ENCODE results near the gene ARID5B.

ARID5B gene

DNA sequence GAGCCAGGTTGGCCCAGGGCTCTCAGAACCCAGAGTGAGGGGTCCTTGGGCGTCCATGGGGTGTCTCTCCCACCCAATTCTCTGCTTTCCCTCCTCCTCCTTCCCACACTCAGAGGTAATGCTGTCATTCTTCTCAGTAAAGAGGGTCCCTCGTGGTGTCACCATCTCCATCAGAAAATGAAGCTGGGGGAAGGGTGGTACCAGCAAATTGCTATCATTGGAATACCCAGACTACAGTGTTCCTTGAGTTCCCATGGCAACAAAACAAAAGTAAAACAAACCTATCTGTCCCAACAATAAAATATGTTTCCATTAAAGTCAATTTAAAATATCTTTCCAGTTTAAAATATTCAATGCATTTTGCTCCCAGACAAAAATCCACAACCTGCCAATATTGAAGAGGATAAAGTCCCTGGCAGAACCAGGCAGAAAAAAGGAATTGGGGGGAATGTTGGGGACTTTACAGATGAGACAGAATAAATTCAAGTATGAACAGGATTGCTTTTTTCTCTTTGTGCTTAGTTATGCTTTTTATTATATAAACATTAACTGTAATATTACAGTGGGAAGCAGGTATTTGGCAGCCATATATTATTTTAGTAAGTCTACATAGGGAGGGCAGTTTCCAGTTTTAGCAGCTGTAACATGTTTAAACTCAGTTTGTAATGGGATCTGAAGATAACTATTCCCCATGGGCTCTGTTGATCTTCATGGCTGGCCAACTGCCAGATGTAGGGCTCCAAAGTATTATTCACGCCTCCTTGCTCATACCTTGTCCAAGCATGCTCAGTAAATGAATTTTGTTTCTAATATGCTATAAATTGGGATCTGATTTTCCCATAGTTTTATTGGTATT, 182.1 kb downstream of the ARID5B start:
- DNase-seq, result no peak

DNA sequence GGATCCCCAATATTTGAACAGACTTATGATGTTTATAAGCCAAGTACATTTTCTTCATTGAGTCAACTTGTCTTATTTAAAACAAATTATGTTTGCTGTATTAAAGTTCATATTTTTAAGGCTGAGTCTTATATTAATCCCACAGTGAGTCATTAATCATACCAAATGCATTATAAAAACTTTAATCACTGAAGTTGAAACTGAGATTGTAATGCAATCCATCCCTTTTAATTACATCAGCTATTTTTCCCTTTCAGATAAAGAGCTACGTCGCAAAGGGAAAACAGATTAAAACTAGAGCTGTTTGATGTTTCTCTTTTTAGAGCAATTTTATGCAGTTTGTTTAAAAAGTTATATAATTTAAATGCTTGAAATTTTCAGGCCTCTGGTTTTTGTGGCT, 183.0 kb downstream of the ARID5B start:
- no peak for DNase-seq

DNA sequence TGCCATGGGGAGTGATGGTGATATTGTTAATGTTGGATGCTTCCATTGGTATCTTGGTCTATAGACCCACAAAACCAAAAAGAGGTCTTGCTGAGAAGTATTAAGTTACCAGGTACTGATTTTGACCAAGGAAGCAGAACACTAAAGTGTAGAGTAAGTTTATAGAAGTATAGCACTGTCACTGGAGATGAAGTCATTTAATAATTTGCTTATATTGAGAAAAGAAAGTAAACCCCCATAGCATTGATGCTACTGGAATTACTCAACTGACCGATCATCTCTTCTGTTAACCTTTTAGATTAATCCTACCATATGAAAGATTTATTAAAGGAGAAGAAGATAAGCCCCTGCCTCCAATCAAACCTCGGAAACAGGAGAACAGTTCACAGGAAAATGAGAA, 183.9 kb downstream of the ARID5B start:
- DNase-seq, result no peak

DNA sequence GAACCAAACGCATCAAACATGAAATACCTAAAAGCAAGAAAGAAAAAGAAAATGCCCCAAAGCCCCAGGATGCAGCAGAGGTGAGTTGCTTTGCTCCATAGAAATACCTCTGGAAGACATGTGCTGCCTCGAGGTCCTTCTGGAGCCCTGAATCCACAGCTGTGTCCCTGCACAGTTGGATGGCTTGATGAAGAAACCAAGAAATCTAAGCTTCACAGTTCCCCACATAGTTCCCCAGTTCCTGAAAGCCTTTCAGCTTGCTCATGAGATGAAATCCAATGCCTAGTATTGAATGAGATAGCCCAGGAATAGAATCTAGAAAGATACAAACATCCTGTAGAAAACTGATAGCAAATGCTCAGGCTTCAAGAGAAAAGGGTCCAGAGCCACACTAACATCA, 184.3 kb downstream of the ARID5B start:
- DNase-seq, result no peak

DNA sequence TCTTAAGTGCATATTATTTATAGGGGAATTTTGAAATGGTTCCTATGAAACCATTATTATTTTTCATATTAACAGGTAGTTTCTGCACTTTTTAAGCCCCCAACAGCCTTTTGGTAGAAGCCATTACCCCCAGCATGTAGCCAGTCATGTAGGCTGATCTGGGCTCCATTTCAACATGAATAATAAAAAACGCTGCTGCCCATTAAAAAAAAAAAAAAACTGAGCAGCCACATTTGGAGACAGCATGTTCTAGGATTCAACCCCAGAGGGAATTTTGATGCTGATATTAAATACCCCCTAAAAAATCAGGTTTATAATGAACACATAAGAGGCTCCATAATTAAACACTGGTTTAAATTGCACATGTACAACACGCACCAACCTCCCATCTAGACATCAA, 185.8 kb downstream of the ARID5B start:
- no peak for DNase-seq

DNA sequence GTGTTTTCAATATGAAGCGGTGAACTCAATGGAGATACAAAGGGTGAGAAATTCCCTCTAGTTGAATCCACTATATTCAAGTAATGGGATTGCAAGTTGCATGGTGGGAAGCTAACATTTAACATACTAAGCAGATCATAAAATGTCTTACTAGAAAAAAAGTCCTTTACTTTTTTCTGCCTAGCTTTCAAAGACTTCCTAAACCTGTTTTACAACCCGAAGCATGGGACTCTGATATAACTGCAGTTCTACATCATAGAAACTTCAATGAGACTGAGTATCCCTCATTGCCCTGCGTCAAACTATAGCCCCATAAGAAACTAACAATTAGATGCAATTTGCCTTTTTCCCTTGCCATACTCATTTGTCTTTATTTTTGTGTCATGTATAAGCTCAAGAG, 187.3 kb downstream of the ARID5B start:
- DNase-seq, result no peak

DNA sequence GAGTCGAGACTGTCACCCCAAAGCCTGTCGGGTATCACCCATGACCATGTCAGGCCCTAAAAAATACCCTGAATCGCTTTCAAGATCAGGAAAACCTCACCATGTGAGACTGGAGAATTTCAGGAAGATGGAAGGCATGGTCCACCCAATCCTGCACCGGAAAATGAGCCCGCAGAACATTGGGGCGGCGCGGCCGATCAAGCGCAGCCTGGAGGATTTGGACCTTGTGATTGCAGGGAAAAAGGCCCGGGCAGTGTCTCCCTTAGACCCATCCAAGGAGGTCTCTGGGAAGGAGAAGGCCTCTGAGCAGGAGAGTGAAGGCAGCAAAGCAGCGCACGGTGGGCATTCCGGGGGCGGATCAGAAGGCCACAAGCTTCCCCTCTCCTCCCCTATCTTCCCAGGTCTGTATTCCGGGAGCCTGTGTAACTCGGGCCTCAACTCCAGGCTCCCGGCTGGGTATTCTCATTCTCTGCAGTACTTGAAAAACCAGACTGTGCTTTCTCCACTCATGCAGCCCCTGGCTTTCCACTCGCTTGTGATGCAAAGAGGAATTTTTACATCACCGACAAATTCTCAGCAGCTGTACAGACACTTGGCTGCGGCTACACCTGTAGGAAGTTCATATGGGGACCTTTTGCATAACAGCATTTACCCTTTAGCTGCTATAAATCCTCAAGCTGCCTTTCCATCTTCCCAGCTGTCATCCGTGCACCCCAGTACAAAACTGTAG, 191.0 kb downstream of the ARID5B start:
- DNase-seq, result no peak

DNA sequence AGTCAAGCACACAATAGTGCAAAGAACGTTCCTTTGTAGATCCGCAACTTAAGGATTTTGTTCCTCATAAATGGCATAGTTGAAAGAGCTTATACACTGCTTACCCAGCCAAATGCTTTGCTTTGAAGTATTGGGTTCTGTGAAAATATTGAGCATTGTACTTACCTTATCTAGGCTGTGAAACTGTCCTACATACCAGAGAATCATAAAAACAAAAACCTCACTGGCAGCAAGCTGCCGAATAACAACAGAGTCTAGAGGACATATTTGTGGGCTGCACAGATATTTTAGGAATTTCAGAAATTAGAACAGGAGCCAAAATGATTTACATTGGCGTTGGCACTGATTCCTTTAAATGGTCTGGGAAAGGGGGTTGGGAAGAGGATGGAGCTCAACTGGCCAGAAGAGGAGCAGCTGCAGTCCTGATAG, 192.4 kb downstream of the ARID5B start:
- DNase-seq, result no peak

DNA sequence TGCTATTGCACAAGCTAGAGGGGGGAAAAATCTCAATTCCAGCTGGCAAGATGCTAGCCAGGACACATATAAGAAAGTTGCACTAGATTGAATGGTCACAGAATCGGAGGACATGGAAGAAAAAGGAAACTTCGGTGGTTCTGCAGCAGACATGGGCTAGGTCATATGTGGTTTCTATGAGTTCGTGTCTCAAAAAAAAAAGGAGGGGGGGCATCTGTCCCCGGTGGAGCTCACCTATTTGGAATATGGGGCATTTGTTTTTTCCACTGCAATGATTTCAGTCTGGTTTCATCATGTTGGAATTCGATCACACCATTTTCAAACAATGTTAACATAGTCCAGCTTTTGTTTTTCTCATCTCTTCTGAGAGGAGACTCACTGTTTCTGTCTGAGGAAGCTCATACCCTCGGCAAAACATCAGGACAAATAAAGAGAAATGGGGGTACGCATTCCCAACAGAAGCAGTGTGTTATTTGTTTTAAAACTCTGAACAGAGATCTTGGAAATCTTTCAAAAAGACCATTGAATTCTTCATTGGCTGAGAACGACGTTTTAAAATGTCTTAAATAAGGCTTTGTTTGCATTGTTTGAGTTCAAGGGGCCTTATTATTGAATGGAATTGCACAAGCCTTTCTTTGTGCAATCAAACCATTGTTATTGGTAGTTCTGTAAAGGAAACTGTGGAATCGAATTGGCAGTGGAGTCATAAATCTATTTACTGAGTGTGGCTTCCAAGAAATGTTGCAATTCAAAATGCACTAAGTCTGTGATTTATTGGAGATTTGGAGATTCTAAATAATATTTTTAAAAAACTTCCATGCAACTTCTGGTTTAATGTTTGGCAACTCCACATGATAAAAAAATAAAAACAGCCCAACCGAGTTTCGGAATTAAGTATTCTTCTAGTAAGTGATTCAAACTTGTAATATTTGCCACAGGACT, 194.0 kb downstream of the ARID5B start:
- DNase-seq, result no peak

DNA sequence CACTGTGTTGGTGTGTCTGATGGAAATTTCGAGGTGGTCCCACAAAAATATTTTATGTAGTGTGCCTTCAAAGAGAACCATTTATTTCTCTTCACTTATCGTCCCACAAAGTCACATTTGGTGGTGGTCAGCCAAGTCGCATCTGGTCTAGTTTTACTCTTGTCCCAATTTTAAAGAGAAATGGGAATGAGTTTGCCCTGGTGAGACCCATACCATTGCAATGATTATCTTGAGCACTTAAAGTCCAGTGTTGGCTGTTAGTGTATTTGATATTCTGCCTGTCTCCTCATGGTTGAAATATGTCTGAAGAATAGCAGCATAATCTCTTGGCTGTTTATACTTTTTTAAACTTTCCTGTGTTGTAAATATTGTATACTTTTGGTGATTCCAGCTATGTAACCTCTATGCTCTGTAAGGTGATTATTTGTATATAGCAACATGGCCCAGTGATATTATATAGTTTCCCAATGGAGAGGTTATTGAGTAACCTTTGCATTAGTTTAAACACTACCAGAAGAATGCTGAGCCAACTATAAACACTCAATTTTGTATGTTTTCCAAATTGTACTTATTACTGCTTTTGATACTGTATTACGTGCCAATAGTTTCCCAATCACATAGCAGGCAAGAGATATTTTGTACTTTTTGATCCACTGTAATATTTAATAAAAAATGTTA, 194.9 kb downstream of the ARID5B start:
- no peak for DNase-seq

DNA sequence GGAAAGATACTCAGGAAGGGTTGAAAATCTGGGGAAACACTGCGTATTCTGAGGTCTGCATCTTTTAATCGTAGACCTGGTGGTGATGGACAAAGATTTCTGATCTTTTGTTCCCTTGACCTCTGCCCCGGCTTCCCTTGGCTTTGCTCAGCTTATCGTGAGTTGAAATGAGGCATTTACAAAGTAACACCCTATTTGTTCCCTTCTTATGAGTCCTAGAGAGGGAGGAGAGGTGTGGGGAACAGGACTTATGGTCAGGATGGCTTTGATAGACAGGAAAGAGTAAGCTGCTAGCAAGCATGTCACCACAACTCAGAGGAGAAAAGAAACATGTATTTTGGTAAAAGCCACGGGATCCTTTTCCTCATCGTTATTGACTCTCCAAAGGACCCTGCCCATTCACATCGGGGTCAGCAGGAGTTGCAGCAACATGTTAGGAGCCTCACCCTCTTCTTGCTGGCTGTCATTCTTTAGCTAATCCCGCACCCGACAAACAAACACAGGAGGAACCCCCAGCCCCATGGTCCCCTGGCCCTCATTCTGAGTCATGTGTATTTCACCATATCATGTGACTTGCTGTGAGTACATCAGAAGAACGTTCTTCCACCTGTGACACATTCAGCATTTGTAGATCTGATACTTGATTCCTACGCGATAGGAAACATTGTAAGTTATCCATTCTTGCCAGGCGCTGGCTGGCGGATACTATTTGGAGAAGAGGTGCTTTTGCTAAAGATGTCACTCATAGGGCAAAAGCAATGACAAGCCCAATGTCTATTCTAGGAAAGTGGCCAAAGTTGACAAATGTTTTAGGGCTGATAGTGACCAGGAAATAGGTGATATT, 197.0 kb downstream of the ARID5B start:
- DNase-seq, result no peak

DNA sequence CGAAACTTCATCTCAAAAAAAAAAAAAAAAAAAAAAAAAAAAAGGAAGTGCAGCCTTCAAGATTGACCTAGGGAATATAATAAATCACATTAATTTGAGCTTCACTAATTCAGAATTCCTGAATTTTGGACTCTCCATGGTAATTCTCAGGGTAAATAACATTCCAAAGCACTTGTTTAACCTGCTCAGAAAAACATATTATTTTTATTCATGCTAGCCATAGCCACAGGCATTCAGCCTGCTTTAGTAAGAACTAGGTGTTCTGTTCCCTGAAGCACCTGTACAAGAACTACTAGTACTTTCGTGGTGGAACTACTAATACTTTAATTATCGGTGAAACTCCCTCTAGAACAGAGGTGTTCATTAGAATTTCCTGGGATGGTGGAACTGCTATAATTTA, 197.8 kb downstream of the ARID5B start:
- no peak for DNase-seq

DNA sequence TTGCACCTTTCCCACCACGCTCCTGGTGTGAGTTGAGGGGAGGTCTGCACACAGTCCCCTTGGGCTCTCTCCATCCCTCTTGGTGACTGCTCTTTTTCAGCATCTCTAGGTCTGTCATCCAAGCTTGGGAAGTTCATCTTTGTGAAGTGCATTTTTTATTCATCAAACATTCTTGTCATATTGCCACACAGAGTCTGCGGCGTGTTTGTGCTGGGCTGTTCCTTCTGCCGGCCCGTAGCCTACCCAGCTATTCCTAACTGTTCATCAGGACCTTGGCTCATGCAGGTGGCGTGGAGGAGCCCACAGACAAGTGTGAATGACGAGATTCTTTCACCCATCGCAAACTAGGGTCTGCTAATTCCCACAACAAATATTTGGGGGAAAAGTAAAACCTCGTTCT, 202.4 kb downstream of the ARID5B start:
- DNase-seq, result no peak

DNA sequence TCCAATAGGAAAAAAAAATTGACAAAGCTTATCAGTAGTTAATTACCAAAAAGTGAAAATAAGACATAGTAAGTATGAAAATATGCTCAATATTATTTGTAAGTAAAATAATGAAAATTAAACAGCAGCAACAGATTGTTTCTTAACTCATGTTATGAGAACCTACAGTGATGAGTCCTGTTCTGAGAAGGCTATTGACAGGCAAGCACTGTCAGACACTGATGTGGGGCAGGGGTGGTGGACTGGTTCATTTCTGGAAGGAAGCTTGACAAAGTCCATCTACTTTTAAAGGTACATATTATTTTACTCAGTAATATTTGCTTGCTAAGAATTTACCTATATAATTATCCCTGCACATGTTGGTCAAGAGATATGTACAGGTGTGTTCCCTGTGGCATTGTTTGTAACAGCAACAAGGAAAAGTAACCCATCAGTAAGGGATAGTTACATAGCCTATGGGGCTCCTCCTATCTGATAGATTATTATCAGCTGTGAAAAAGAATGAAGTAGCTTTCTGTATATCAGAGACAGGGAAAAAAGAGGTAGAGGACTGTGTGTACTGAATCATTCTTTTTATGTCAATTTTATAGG, 205.5 kb downstream of the ARID5B start:
- DNase-seq, result no peak

DNA sequence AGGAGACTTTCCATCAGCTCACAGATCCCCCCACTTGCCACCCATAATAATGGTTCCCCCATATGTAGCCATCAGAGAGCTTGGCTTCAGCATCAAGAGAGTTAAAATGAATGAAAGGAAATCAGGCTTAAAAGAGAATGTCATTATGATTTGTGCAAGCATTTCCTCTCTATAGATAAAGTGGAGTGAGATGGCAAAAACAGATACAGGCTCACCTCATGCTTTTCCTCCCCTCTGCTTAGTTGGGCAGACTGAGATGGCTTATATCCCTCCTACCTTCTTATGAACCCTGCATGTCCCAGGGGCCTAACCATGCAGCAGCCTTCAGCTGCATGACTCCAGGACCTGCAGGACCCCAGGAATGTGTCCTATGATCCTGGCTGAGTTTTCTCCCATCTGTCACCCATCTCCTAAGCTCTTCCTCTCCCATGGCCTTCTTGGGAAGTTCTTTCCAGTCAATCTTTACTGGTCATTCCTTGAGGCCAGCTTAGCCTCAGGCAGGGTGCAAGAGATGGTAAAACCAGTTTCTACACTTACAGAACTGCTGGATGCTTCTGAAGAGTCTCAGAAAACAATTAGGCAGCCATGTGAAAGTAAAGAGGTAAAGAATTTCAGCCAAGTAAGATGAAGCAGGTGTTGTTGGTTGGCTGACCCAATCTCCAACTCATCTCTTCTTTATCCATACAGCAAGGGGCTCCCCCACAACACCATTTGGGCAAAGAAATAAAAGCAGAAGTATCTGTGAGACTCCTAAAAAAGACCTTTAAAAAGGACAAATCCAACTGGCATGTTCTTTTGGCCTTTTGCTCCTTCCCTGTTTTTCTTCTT, 207.5 kb downstream of the ARID5B start:
- DNase-seq, result no peak

DNA sequence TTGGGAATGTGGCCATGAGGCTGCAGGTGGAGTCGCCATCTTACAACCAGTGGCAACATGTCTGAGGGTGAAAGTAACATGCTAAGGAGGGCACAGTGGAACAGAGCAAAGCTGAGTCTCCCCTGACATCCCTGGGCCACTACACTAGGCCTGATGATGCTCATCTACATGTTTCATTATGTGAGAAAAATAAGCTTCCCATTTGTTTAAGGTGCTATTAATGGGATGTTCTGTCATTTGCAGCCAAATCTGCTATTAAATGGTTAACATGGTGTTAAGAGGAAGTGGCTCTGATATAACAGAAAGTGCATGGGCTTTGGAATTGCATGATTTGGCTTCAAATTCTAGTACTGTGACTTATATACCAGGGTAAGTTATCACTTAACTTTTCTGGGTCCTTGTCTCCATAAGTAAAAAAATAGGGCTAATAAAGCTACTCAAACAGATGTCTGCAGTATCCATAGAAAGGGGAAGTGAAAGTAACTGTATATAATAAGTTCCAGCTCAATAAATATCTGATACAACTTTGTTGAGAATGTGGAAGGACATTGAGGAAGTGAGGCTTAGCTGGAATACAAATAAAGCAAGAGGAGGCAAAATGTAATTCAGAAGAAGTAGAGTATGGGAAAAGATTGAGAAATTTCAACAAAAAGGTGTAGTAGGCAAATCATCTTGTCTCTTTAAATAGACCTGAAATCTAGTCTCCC, 208.2 kb downstream of the ARID5B start:
- no peak for DNase-seq

DNA sequence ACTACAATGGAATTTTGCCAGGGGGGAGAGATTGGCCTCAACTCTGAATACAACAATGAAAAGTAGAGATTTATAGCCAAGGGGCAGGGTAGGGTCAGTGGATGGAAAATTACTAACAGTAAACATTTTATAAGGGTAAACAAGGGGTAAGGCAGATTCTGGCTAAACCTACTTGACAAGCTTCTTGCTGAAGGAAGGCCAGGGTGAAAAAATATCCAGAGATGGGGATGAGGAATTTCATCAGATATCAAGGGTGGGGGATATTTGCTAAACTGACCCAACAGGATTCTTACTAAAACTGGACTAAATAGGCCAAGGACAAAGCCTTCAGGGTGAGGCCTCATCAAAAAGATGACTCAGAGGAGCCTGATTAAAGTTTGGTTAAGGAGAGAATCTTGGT, 210.8 kb downstream of the ARID5B start:
- no peak for DNase-seq

DNA sequence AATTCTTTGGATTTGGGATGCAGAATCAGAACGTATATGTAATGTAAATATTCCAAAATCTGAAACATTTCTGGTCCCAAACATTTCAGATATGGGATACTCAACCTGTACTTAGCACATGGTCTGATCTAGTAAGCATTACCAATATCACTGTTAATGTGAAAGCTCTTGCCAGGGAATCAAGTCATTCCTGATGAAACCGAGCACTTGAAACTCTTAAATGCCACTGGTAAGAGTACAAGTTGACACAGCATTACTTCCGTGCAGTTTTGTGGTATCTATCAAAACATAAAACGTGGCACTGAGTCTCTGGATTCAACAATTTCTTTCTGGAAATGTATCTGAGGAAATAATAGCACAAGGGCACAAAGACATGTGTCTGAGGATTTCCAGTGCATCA, 211.5 kb downstream of the ARID5B start:
- no peak for DNase-seq

DNA sequence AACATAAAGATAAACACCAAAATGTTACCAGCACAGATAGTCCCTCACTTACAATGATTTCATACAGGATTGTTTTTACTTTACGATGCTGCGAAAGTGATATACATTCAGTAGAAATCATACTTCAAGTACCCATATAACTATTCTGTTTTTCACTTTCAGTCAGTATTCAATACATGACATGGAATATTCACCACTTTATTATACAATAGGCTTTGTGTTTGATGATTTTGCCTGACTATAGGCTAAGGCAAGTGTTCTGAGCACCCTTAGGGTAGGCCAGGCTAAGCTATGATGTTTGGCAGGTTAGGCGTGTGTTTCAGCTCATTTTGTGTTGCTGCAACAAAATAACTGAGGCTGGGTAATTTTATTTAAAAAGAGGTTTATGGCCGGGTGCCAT, 212.2 kb downstream of the ARID5B start:
- no peak for DNase-seq

DNA sequence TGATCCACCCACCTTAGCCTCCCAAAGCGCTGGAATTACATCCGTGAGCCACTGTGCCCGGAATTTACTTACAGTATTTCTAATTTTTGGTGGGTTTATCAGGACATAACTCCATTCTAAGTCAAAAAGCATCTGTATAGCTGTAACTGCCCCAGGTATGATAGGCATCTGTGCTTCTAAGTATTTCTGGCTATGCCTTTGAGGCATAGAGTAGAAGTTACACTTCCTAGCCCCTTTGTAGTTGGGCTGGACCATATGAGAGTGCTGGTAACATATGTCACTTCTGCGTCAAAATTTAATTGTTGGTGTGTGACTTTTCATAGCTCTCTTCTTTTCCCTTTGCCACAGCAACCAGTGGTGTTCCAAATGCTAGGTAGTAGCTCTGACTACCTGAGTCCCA, 213.8 kb downstream of the ARID5B start:
- DNase-seq, result no peak
